A549 (cell line): ENCODE results near the gene ENTR1.

Experiments used
- CTCF ChIP-seq: fragments of >200 bp; sonication (Bioruptor Twin); formaldehyde crosslinking; IDR thresholded peaks from 3 replicates; pipeline ENCODE4 v1.5.1; 2016
- EP300 ChIP-seq, 2 experiments: fragments of >200 bp; sonication (Bioruptor Twin); formaldehyde crosslinking; IDR thresholded peaks; 2 replicates in 1 of 2; 3 replicates in 1 of 2; pipeline ENCODE4 v1.6.1; 2016 to 2017
- JUNB ChIP-seq: fragments of >200 bp; sonication (Bioruptor Twin); formaldehyde crosslinking; IDR thresholded peaks from 2 replicates; pipeline ENCODE4 v1.6.1; 2016
- KDM5A ChIP-seq: fragments of 200-600 bp; sonication (generic); IDR thresholded peaks from 2 replicates; pipeline ENCODE4 v1.6.1; 2016; ENCODE audit warnings: antibody characterized with exemption, mild to moderate bottlenecking
- POLR2A ChIP-seq: IDR thresholded peaks from 2 replicates; pipeline ENCODE4 v1.6.1; 2012; ENCODE audit warnings: mild to moderate bottlenecking, low read length
- RCOR1 ChIP-seq: fragments of 150-350 bp; IDR thresholded peaks from 2 replicates; pipeline ENCODE4 v1.6.1; 2014; ENCODE audit warnings: antibody characterized with exemption, low read length, low read depth
- RFX5 ChIP-seq: fragments of 450-650 bp; IDR thresholded peaks from 2 replicates; pipeline ENCODE4 v1.7.1; 2014; ENCODE audit warnings: antibody characterized with exemption, mild to moderate bottlenecking, moderate library complexity
- TP53 ChIP-seq: fragments of 250-450 bp; sonication (Bioruptor Pico); IDR thresholded peaks from 2 replicates; pipeline ENCODE4 v1.5.0; 2021; ENCODE audit warnings: mild to moderate bottlenecking, moderate library complexity

DNA sequence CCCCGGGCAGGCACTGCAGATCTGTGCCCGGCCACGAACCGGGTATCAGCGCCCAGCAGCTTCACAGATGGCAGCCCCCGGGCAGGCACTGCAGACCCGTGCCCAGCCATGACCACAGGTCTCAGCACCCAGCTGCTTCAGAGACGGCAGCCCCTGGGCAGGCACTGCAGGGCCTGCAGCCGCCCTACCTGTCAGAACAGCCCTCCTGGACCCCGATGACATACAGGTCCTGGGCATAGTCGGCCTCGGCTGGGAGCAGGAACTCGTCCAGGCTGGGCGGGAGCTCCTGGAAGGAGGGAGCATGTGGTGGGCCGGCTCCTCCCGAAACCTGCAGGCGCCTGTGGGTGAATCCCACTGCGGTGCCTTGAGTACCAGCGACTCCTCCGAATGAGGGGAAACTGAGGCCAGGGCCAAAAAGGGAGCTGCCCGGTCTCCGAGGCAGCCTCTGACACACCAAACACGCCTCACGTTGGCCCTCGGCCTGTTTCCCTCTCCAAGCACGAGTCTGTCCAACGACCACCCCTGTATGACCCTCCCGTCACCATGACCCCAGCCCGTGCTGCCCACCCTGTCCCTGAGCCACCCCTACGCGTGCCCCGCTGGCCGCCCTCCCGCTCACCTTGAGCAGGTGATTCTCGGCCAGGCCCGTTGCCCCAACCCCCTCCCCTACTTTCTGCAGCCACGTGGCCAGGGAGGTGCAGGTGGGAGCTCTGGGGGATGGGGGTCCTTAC, 23.6 kb upstream of the ENTR1 start:
- TF ChIP-seq EP300 (IDR thresholded peaks at IDR 0.05) (no peak), JUNB (no peak), RFX5 (no peak), CTCF (no peak), POLR2A (no peak), RCOR1 (no peak), KDM5A (no peak), TP53 (CRISPR knock-in tag) (no peak)
